Lung (tissue), 12 donors: ENCODE data around the gene YTHDF1. TPM values are rescaled to one million over a fixed set of nuclear protein-coding genes. Genes with fewer than 3 reads are reported as not detected.
A peak's percentile ranks its signal among the peaks of the same experiment; 100 is the strongest.

ENCODE experiments used
- ATAC-seq: fragments of 200-7000 bp; cut with Tn5 transposase; one replicate; pipeline ENCODE4 v1.9.1; 2020; ENCODE audit warnings: moderate number of reproducible peaks; ENCODE audit not compliant: insufficient read depth, low FRiP score
- DNase-seq, 3 donors: peaks; one replicate each; pipeline ENCODE4 v3.0.0-alpha.2; 2013 to 2017
- H3K27ac ChIP-seq, 2 donors: one replicate each; pipeline ENCODE4 v1.5.1; 2013; ENCODE audit warnings: mild to moderate bottlenecking in 2 of 2, moderate library complexity in 2 of 2, control low read depth in 1 of 2, inconsistent platforms in 1 of 2, low read depth in 1 of 2, low read length in 1 of 2
- H3K27me3 ChIP-seq, 3 donors: one replicate each; pipeline ENCODE4 v1.5.1; 2013; ENCODE audit warnings: low read length in 2 of 3; ENCODE audit not compliant: control insufficient read depth in 3 of 3, insufficient read depth in 3 of 3
- H3K36me3 ChIP-seq, 4 donors: one replicate each; pipeline ENCODE4 v1.5.1; 2013; ENCODE audit warnings: low read length in 4 of 4, mild to moderate bottlenecking in 1 of 4, moderate library complexity in 1 of 4; ENCODE audit not compliant: control insufficient read depth in 4 of 4, insufficient read depth in 4 of 4
- H3K4me1 ChIP-seq, 5 donors: one replicate each; pipeline ENCODE4 v1.5.1; 2013; ENCODE audit warnings: low read length in 5 of 5, mild to moderate bottlenecking in 2 of 5, moderate library complexity in 1 of 5; ENCODE audit not compliant: control insufficient read depth in 5 of 5, insufficient read depth in 5 of 5
- H3K4me3 ChIP-seq: one replicate; pipeline ENCODE4 v1.5.1; 2013; ENCODE audit warnings: mild to moderate bottlenecking, control low read depth, moderate library complexity
- H3K9ac ChIP-seq, 2 donors: one replicate each; pipeline ENCODE4 v1.5.1; 2013; ENCODE audit warnings: low read length in 2 of 2, control low read depth in 1 of 2; ENCODE audit not compliant: insufficient read depth in 1 of 2
- H3K9me3 ChIP-seq, 4 donors: one replicate each; pipeline ENCODE4 v1.5.1; 2013; ENCODE audit warnings: low read length in 3 of 4, mild to moderate bottlenecking in 1 of 4, moderate library complexity in 1 of 4; ENCODE audit not compliant: control insufficient read depth in 4 of 4, insufficient read depth in 3 of 4
- CTCF ChIP-seq: IDR thresholded peaks from 2 replicates; pipeline ENCODE4 v1.5.1; 2012; ENCODE audit warnings: mild to moderate bottlenecking; ENCODE audit errors: control extremely low read depth, extremely low read depth
- WGBS, 2 donors: extraction: QIAGEN DNeasy Blood & Tissue Kit; methylation state at CpG; one replicate each; pipeline ENCODE4 v1.1.7; 2013; 5-methylcytosine and 5-hydroxymethylcytosine counted together
- polyA plus RNA-seq, 2 donors: library from polyadenylated mRNA; stranded (reverse); fragments of 200-250 nt; gene quantifications; one replicate each; pipeline ENCODE4 v1.2.1, GENCODE V29; 2013
- total RNA-seq, 2 donors: library from RNA; depleted of rRNA in 1 of 2; stranded (reverse); fragments of >200 nt in 1 of 2; gene quantifications; one replicate each; pipeline ENCODE4 v1.2.1, GENCODE V29; 2014 to 2021
- donor health status: control.
- donor health status: control.
- donor health status: Bipolar disorder and iron deficiency.
- donor health status: healthy.
- donor health status: DM: yes; HTN: yes; CAD: no.

Gene YTHDF1
- total and polyA plus RNA-seq, 4 donors: 21.9 to 33.8 (median 24.1) TPM

- H3K27ac ChIP-seq: no peak overlapping the region
- DNase-seq (no peak), ATAC-seq (no peak)
- H3K9ac ChIP-seq: no peak overlapping the region
- H3K27me3 ChIP-seq: peaks cover 0 to 17% (median 16%) of the 10 kb centered on the region in 3 donors
- H3K4me1 ChIP-seq: peaks cover 0 to 10% (median 0%) of the 10 kb centered on the region in 5 donors
- no peak overlapping the region for H3K4me3 ChIP-seq
- no peaks in the 10 kb centered on the region for H3K36me3 ChIP-seq
- WGBS, 2 donors: 73 to 80% methylated on average over 25 of the region's 25 CpGs
- no peaks in the 10 kb centered on the region for H3K9me3 ChIP-seq
- TF ChIP-seq CTCF: no peak
Observed at GRCh38 chr20:63248835-63249591, 33.1 kb upstream of the YTHDF1 start.

- no peak overlapping the region for H3K4me3 ChIP-seq
- 67 to 73% methylated on average over 19 to 24 of the region's 24 CpGs for WGBS, 2 donors
- no peaks in the 10 kb centered on the region for H3K36me3 ChIP-seq
- ATAC-seq (no peak), DNase-seq (no peak)
- peaks cover 0 to 13% (median 13%) of the 10 kb centered on the region in 3 donors for H3K27me3 ChIP-seq
- H3K27ac ChIP-seq: no peak overlapping the region
- no peak for TF ChIP-seq CTCF
- H3K9ac ChIP-seq: no peak overlapping the region
- no peaks in the 10 kb centered on the region for H3K9me3 ChIP-seq
- H3K4me1 ChIP-seq: peaks cover 0 to 4% (median 0%) of the 10 kb centered on the region in 5 donors
Observed at GRCh38 chr20:63247671-63248228, 31.8 kb upstream of the YTHDF1 start.

- WGBS, 2 donors: 35 to 39% methylated on average over 50 of the region's 50 CpGs
- no peak for ATAC-seq
- no peaks in the 10 kb centered on the region for H3K36me3 ChIP-seq
- no peak overlapping the region for H3K4me3 ChIP-seq
- peaks cover 0 to 4% (median 0%) of the 10 kb centered on the region in 5 donors for H3K4me1 ChIP-seq
- no peak overlapping the region for H3K27ac ChIP-seq
- TF ChIP-seq CTCF: no peak
- H3K27me3 ChIP-seq: peaks cover 0 to 5% (median 2%) of the 10 kb centered on the region in 3 donors
- no peak overlapping the region for H3K9ac ChIP-seq
- no peaks in the 10 kb centered on the region for H3K9me3 ChIP-seq
- DNase-seq: peak in 1 of 3 donors; percentile 79
Observed at GRCh38 chr20:63246490-63247288, 30.8 kb upstream of the YTHDF1 start.
